Measurements from ENCODE around the gene RNF10.

RNF10 gene

GRCh38 chr12:120588371-120588770, 54.2 kb downstream of the RNF10 start:
- TF ChIP-seq, protein P1, sequence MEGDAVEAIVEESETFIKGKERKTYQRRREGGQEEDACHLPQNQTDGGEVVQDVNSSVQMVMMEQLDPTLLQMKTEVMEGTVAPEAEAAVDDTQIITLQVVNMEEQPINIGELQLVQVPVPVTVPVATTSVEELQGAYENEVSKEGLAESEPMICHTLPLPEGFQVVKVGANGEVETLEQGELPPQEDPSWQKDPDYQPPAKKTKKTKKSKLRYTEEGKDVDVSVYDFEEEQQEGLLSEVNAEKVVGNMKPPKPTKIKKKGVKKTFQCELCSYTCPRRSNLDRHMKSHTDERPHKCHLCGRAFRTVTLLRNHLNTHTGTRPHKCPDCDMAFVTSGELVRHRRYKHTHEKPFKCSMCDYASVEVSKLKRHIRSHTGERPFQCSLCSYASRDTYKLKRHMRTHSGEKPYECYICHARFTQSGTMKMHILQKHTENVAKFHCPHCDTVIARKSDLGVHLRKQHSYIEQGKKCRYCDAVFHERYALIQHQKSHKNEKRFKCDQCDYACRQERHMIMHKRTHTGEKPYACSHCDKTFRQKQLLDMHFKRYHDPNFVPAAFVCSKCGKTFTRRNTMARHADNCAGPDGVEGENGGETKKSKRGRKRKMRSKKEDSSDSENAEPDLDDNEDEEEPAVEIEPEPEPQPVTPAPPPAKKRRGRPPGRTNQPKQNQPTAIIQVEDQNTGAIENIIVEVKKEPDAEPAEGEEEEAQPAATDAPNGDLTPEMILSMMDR (IDR thresholded peaks at IDR 0.05; ENCODE audit: insufficient read depth, low read depth, low read length, missing control alignments) = no peak
- DNase-seq (ENCODE audit: low read depth) = no peak

DNA sequence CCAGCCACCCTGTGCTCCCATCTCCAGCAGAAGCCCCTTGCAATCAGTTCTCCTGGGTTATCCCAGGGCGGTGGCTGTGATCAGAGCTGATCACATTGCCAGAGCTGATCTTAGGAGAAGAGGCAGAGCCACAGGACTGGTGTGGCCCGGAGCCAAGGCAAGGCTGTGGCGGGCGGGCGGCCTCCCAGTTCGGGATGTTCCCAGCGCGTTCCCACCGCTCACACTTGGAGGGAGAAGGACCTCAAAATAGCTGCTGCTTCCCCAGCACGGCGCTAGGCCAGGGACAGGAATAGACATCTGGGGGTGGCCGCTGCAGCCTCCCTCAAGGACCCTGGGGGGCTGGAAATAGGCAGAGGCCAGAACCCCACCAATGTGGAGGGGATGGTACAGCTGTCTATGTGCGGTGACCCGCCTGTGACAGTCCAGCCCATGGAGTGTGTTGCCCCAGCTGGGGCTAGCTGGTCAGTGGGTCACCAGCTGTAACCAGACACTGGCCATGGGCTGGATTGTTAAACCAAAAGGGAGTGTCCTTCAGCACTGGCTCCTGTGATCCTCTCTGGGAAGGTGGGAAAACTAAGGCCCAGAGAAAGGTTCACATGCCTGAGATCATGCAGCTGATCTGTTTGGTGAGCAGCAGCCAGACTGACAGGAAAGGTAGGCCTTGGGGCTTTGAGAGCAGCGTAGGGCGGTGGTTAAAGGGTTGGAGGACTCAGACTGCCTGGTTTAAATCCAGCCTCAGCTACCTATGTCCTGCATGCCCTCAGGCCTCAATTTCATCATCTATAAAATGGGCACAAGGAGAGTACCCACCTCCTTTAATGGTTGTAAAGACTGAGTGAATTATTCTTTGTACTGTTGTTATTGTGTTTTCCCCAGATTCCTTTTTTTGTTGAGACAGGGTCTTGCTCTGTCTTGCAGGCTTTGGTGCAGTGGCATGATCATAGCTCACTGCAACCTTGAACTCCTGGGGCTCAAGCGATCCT, 55.1 kb downstream of the RNF10 start:
- DNase-seq (ENCODE audit: low read depth) = no peak

More at GRCh38 chr12:120588371-120588770, 54.2 kb downstream of the RNF10 start:
- H3K4me3 ChIP-seq (ENCODE audit: low read length) = no peak overlapping the region

GRCh38 chr12:120590741-120591407, 56.7 kb downstream of the RNF10 start:
- H3K4me3 ChIP-seq (ENCODE audit: low read length) = no peak overlapping the region
- peak; percentile 10 for DNase-seq (ENCODE audit: low read depth)
- TF ChIP-seq, protein P1 (IDR thresholded peaks at IDR 0.05; ENCODE audit: insufficient read depth, low read depth, low read length, missing control alignments) = no peak

More for the DNA sequence above, 55.1 kb downstream of the RNF10 start:
- no peak overlapping the region for H3K4me3 ChIP-seq (ENCODE audit: low read length)
- TF ChIP-seq, protein P1 (IDR thresholded peaks at IDR 0.05; ENCODE audit: insufficient read depth, low read depth, low read length, missing control alignments) = no peak

GRCh38 chr12:120592121-120593049, 58.2 kb downstream of the RNF10 start:
- DNase-seq (ENCODE audit: low read depth) = no peak
- H3K4me3 ChIP-seq (ENCODE audit: low read length) = no peak overlapping the region
- TF ChIP-seq, protein P1 (IDR thresholded peaks at IDR 0.05; ENCODE audit: insufficient read depth, low read depth, low read length, missing control alignments) = no peak

DNA sequence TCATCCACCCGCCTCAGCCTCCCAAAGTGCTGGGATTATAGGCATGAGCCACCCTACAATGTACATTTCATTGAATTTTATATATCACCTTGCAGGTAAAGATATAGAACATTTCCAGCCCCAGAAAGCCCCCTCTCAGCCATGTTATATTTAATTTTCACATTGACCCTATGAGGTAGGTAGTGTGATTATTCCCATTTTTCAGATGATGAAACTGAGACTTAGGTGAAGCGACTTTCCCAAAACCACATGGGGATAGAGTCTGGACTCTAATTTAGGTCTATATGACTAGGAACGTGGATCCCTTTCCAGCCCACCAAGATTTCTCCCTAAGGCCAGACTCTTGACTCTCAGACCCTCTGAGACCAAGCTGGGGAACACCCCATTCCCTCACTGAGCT, 62.7 kb downstream of the RNF10 start:
- no peak overlapping the region for H3K4me3 ChIP-seq (ENCODE audit: low read length)
- TF ChIP-seq, protein P1 (IDR thresholded peaks at IDR 0.05; ENCODE audit: insufficient read depth, low read depth, low read length, missing control alignments) = no peak
- DNase-seq (ENCODE audit: low read depth) = no peak

- TF ChIP-seq, protein P1 (IDR thresholded peaks at IDR 0.05; ENCODE audit: insufficient read depth, low read depth, low read length, missing control alignments) = no peak
- no peak overlapping the region for H3K4me3 ChIP-seq (ENCODE audit: low read length)
These were observed 63.7 kb downstream of the RNF10 start for GRCh38 chr12:120597861-120598260.

More at GRCh38 chr12:120597861-120598260, 63.7 kb downstream of the RNF10 start:
- no peak for DNase-seq (ENCODE audit: low read depth)

Data from epithelial cell of esophagus (primary cell).